Smooth muscle cell (in vitro differentiated cells): ENCODE results near the gene CSF1R. TPM values are rescaled to one million over a fixed set of nuclear protein-coding genes. Genes with fewer than 3 reads are reported as not detected.

Source experiments
- DNase-seq: peaks from one replicate; lab custom pipeline; 2025; ENCODE audit not compliant: unreplicated experiment; lab: John Stamatoyannopoulos, UW
- H2AFZ ChIP-seq: fragments of 200-600 bp; sonication (generic); 2 replicates; pipeline ENCODE4 v1.6.0; 2016; ENCODE audit warnings: antibody characterized with exemption, low read depth, mild to moderate bottlenecking
- H3F3A ChIP-seq: fragments of 200-600 bp; sonication (generic); 2 replicates; pipeline ENCODE4 v1.6.0; 2017; ENCODE audit warnings: antibody characterized with exemption, low read depth
- H3K27ac ChIP-seq: fragments of 200-600 bp; sonication (generic); 2 replicates; pipeline ENCODE4 v1.5.1; 2016; ENCODE audit warnings: low read depth, mild to moderate bottlenecking
- H3K27me3 ChIP-seq: fragments of 200-600 bp; sonication (generic); 2 replicates; pipeline ENCODE4 v1.6.1; 2016; ENCODE audit warnings: low read depth, mild to moderate bottlenecking
- H3K36me3 ChIP-seq: fragments of 200-600 bp; sonication (generic); 2 replicates; pipeline ENCODE4 v1.5.1; 2016; ENCODE audit warnings: low read depth
- H3K4me1 ChIP-seq: fragments of 200-600 bp; sonication (generic); 2 replicates; pipeline ENCODE4 v1.5.1; 2016; ENCODE audit warnings: low read depth
- H3K4me2 ChIP-seq: fragments of 200-600 bp; sonication (generic); 2 replicates; pipeline ENCODE4 v1.6.0; 2016; ENCODE audit warnings: mild to moderate bottlenecking
- H3K4me3 ChIP-seq: fragments of 200-600 bp; sonication (generic); 2 replicates; pipeline ENCODE4 v1.5.1; 2016; ENCODE audit warnings: mild to moderate bottlenecking
- H3K79me2 ChIP-seq: fragments of 200-600 bp; sonication (generic); 2 replicates; pipeline ENCODE4 v1.6.0; 2016; ENCODE audit warnings: low read depth, mild to moderate bottlenecking
- H3K9ac ChIP-seq: fragments of 200-600 bp; sonication (generic); 2 replicates; pipeline ENCODE4 v1.6.0; 2016; ENCODE audit warnings: low read depth
- H3K9me3 ChIP-seq: fragments of 200-600 bp; sonication (generic); replicated peaks from 2 replicates; pipeline ENCODE4 v1.5.1; 2016; ENCODE audit warnings: low read depth
- H4K20me1 ChIP-seq: fragments of 200-600 bp; sonication (generic); 2 replicates; pipeline ENCODE4 v1.6.0; 2016; ENCODE audit warnings: low read depth
- CTCF ChIP-seq: fragments of 200-600 bp; sonication (generic); IDR thresholded peaks from 2 replicates; pipeline ENCODE4 v1.5.1; 2017; ENCODE audit warnings: borderline replicate concordance, mild to moderate bottlenecking, antibody characterized with exemption; ENCODE audit not compliant: insufficient read depth, poor library complexity, severe bottlenecking
- WGBS: methylation state at CpG from one replicate; pipeline ENCODE4 v1.1.7; 2016; ENCODE audit warnings: low lambda C conversion rate; 5-methylcytosine and 5-hydroxymethylcytosine counted together
- polyA plus RNA-seq: library from polyadenylated mRNA; unstranded; fragments of >200 nt; fragmentation: Nextera tagmentation; extraction: Ambion mirVana; gene quantifications from 2 replicates; pipeline ENCODE4 v1.2.1, GENCODE V29; 2016
- total RNA-seq: library from RNA; depleted of rRNA; stranded (reverse); fragments of >200 nt; gene quantifications from 2 replicates; pipeline ENCODE4 v1.2.3, GENCODE V29; 2014

CSF1R gene
- total and polyA plus RNA-seq, 2 experiments from 2014 or later: 2.2 to 3.9 TPM

GRCh38 chr5:150107909-150108447, 21.6 kb upstream of the CSF1R start:
- no peak overlapping the region for H2AFZ ChIP-seq
- H3K27me3 ChIP-seq: no peaks in the 10 kb centered on the region
- H3F3A ChIP-seq: peaks cover 37% of the 10 kb centered on the region
- no peak overlapping the region for H3K9ac ChIP-seq
- no peaks in the 10 kb centered on the region for H3K79me2 ChIP-seq
- no peak for TF ChIP-seq CTCF
- peak overlapping the region; percentile 0 for H3K4me2 ChIP-seq
- no peak for DNase-seq
- no peaks in the 10 kb centered on the region for H3K9me3 ChIP-seq
- H3K4me1 ChIP-seq: peaks cover 16% of the 10 kb centered on the region
- 37% methylated on average over 4 of the region's 4 CpGs for WGBS
- H3K27ac ChIP-seq: peak overlapping the region; percentile 98
- H3K36me3 ChIP-seq: no peaks in the 10 kb centered on the region
- no peak overlapping the region for H3K4me3 ChIP-seq
- H4K20me1 ChIP-seq: no peaks in the 10 kb centered on the region

GRCh38 chr5:150106674-150107426, 20.5 kb upstream of the CSF1R start:
- H3K27me3 ChIP-seq: no peaks in the 10 kb centered on the region
- no peaks in the 10 kb centered on the region for H4K20me1 ChIP-seq
- H3K4me3 ChIP-seq: no peak overlapping the region
- H3K79me2 ChIP-seq: no peaks in the 10 kb centered on the region
- no peak overlapping the region for H3K4me2 ChIP-seq
- H2AFZ ChIP-seq: no peak overlapping the region
- TF ChIP-seq CTCF: no peak
- H3K27ac ChIP-seq: peak overlapping the region; percentile 98
- no peak for DNase-seq
- H3K9me3 ChIP-seq: no peaks in the 10 kb centered on the region
- H3K9ac ChIP-seq: no peak overlapping the region
- H3F3A ChIP-seq: peaks cover 31% of the 10 kb centered on the region
- WGBS: 60% methylated on average over 4 of the region's 4 CpGs
- peaks cover 9% of the 10 kb centered on the region for H3K4me1 ChIP-seq
- no peaks in the 10 kb centered on the region for H3K36me3 ChIP-seq

- H3K36me3 ChIP-seq: no peaks in the 10 kb centered on the region
- no peak for DNase-seq
- H2AFZ ChIP-seq: no peak overlapping the region
- no peak overlapping the region for H3K4me3 ChIP-seq
- peaks cover 23% of the 10 kb centered on the region for H3F3A ChIP-seq
- no peaks in the 10 kb centered on the region for H3K27me3 ChIP-seq
- no peaks in the 10 kb centered on the region for H3K9me3 ChIP-seq
- H3K4me1 ChIP-seq: peaks cover under 1% of the 10 kb centered on the region
- no peak overlapping the region for H3K4me2 ChIP-seq
- 93% methylated on average over 7 of the region's 7 CpGs for WGBS
- no peak for TF ChIP-seq CTCF
- H4K20me1 ChIP-seq: no peaks in the 10 kb centered on the region
- H3K79me2 ChIP-seq: no peaks in the 10 kb centered on the region
- H3K9ac ChIP-seq: no peak overlapping the region
- no peak overlapping the region for H3K27ac ChIP-seq
These were observed 19.7 kb upstream of the CSF1R start for GRCh38 chr5:150105928-150106615.
